LNCAP (cell line): ENCODE data around the gene ZNF597.

Experiments used
- CTCF ChIP-seq: fragments of 450-650 bp; IDR thresholded peaks from 2 replicates; pipeline ENCODE4 v1.5.1; 2017; ENCODE audit warnings: mild to moderate bottlenecking

The ZNF597 gene

GRCh38 chr16:3485821-3486505 lies 42.7 kb upstream of the ZNF597 start:
- TF ChIP-seq CTCF, result no peak

GRCh38 chr16:3485097-3485745 lies 41.9 kb upstream of the ZNF597 start:
- TF ChIP-seq CTCF, result no peak

- TF ChIP-seq CTCF, result no peak
Measured at GRCh38 chr16:3484318-3485096, 41.2 kb upstream of the ZNF597 start.

GRCh38 chr16:3482659-3483241 lies 39.4 kb upstream of the ZNF597 start:
- no peak for TF ChIP-seq CTCF

- TF ChIP-seq CTCF, result no peak
Measured at GRCh38 chr16:3481696-3482658, 38.7 kb upstream of the ZNF597 start.

- TF ChIP-seq CTCF, result no peak
Measured at GRCh38 chr16:3480901-3481695, 37.8 kb upstream of the ZNF597 start.
